ENCODE measurements around the gene TMEM170B. TPM values are rescaled to one million over a fixed set of nuclear protein-coding genes. Genes with fewer than 3 reads are reported as not detected.

The TMEM170B gene
- total RNA-seq, 4 donors from 2014 or later, result 7.0 to 11.9 (median 8.8) TPM

DNA sequence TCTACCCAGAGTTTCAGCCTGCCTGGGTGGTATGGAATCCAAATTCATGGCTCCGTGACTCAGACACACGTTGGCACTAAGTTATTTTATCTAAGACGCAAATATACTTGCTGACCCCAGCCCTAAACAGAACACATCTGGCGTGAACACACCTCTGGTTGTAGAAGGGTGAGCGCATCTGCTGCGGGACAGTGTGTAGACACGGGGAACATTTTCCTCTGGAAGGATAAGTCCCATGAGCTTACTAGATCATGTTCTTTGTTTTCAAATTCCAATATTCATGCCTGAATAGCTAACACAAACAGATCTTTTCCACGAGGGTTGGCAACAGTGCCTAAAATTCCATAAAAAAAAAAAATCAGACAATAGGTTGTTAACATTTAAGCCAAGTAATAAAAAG lies 87.8 kb downstream of the TMEM170B start:
- TF ChIP-seq, protein P1, sequence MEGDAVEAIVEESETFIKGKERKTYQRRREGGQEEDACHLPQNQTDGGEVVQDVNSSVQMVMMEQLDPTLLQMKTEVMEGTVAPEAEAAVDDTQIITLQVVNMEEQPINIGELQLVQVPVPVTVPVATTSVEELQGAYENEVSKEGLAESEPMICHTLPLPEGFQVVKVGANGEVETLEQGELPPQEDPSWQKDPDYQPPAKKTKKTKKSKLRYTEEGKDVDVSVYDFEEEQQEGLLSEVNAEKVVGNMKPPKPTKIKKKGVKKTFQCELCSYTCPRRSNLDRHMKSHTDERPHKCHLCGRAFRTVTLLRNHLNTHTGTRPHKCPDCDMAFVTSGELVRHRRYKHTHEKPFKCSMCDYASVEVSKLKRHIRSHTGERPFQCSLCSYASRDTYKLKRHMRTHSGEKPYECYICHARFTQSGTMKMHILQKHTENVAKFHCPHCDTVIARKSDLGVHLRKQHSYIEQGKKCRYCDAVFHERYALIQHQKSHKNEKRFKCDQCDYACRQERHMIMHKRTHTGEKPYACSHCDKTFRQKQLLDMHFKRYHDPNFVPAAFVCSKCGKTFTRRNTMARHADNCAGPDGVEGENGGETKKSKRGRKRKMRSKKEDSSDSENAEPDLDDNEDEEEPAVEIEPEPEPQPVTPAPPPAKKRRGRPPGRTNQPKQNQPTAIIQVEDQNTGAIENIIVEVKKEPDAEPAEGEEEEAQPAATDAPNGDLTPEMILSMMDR (IDR thresholded peaks at IDR 0.05), result no peak
- ATAC-seq (ENCODE audit: low FRiP score), result no peak
- no peak for DNase-seq (ENCODE audit: low spot score)

DNA sequence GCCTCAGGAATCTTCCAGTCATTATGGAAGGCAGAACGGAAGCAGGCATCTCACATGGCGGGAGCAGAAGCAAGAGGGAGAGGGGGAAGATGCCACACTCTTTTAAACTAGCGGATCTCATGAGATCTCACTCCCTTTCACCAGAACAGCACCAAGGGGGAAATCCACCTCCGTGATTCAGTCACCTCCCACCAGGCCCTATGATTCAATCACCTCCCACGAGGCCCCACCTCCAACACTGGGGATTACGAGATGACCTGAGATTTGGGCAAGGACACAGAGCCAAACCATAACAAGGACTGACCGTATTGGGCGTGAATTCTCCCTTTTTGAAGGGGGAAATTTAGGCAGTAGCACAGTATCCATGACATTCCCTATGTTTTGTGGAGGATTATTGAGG lies 88.8 kb downstream of the TMEM170B start:
- DNase-seq (ENCODE audit: low spot score) (no peak), ATAC-seq (ENCODE audit: low FRiP score) (no peak)
- TF ChIP-seq, protein P1 (IDR thresholded peaks at IDR 0.05), result no peak

- ATAC-seq (ENCODE audit: low FRiP score) (no peak), DNase-seq (ENCODE audit: low spot score) (no peak)
- TF ChIP-seq, protein P1 (IDR thresholded peaks at IDR 0.05), result no peak
Observed at GRCh38 chr6:11628562-11628961, 91.0 kb downstream of the TMEM170B start.

DNA sequence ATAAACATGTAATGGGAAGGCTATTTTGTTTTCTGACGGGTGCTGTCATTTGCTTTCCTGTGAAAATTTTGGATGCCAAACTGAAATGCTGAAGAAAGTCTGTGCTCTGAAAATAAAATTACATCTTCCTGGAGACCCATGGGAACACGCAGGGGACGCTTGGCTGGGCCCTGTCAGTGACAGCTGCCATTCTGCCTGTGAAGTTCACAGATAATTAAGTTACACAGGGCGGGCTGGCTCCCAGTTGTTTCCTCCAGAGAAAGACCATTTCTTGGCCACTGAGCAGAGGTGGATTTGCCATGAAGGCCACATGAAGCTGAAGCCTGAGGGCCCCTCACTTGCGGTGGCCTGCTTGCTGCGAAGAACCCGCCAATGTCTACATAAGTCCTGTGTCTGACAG lies 93.5 kb downstream of the TMEM170B start:
- DNase-seq (ENCODE audit: low spot score) (no peak), ATAC-seq (ENCODE audit: low FRiP score) (no peak)
- TF ChIP-seq, protein P1 (IDR thresholded peaks at IDR 0.05), result no peak

- no peak for ATAC-seq (ENCODE audit: low FRiP score)
Observed at GRCh38 chr6:11631539-11631938, 94.0 kb downstream of the TMEM170B start.

DNA sequence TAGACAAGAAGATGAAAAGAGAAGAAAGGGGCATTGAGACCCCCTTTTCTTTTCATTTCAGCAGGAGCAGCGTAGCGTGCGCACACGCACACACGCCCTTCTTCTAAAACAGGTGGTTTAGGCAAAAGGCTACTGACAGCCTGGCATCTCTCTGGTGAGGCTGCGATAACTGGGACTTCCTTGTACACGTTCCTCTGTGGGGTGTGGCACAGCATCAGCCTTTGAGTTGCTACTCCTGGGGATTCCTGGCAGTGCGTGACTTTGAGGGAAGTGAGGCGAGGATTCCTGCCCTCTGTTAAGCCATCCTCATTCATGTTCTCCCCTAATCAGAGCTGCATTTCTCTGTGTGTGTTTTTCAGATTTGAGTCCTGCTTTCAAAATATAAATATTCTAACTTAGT lies 94.7 kb downstream of the TMEM170B start:
- TF ChIP-seq, protein P1 (IDR thresholded peaks at IDR 0.05), result no peak
- DNase-seq (ENCODE audit: low spot score) (no peak), ATAC-seq (ENCODE audit: low FRiP score) (peak; percentile 86)

More at GRCh38 chr6:11631539-11631938, 94.0 kb downstream of the TMEM170B start:
- TF ChIP-seq, protein P1 (IDR thresholded peaks at IDR 0.05), result no peak
- no peak for DNase-seq (ENCODE audit: low spot score)

DNA sequence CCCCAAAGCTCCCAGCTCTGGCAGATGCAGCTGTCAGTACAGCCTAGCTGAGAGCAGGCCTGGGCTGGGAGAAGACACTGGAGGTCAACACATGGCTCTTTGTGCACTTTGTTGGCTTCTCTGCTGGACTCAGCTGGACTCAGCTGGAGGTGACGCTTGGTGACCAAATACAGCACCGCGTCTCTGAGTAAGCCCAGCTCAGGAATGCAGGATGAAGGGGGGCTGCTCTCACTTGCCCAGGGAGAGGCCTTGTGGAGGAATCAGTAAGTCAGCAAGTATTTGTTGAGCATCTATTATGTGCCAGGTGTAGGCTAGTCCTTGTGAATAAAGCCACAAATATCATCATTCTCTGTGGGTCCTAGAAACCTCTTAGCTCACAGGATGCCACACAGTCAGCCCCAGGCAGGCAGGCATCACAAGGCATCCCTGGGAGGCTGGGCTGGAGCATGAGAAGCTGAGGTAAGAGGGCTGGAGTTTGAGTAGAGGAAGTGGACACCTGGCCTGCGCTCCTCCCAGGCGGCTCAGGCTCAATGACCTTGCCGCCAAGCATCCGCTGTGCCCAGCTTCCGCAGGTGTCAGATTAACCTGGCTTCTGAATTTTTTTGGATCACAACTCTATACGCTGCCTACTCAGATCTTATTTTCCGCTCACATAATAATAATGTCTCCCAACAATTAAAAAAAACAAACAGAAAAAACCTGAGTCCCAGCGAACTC lies 95.4 kb downstream of the TMEM170B start:
- ATAC-seq (ENCODE audit: low FRiP score) (no peak), DNase-seq (ENCODE audit: low spot score) (no peak)
- TF ChIP-seq, protein P1 (IDR thresholded peaks at IDR 0.05), result no peak
